Measurements from ENCODE around the gene CNKSR1.

DNA sequence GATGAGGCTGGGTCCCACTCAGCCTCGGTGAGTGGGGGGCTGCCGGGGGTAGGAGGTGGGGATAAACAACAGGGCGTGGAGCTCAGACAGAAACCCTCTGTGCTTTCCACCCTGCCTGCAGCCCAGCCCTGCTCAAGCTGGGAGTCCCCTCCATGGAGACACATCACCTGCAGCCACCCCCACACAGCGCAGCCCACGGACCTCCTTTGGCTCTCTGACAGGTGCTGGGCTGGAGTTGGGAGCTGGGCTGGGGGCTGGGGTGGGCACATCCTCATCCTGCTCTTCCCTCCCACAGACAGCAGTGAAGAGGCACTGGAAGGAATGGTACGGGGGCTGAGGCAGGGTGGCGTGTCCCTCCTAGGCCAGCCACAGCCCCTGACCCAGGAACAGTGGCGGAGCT, 11.2 kb downstream of the CNKSR1 start:
- TF ChIP-seq, protein P1, sequence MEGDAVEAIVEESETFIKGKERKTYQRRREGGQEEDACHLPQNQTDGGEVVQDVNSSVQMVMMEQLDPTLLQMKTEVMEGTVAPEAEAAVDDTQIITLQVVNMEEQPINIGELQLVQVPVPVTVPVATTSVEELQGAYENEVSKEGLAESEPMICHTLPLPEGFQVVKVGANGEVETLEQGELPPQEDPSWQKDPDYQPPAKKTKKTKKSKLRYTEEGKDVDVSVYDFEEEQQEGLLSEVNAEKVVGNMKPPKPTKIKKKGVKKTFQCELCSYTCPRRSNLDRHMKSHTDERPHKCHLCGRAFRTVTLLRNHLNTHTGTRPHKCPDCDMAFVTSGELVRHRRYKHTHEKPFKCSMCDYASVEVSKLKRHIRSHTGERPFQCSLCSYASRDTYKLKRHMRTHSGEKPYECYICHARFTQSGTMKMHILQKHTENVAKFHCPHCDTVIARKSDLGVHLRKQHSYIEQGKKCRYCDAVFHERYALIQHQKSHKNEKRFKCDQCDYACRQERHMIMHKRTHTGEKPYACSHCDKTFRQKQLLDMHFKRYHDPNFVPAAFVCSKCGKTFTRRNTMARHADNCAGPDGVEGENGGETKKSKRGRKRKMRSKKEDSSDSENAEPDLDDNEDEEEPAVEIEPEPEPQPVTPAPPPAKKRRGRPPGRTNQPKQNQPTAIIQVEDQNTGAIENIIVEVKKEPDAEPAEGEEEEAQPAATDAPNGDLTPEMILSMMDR (IDR thresholded peaks at IDR 0.05), result no peak
- no peak for TF ChIP-seq POLR2A (IDR thresholded peaks at IDR 0.05)

Data from lower leg skin (tissue), 3 donors.